Stimulated activated CD8-positive, alpha-beta memory T cell treated with anti-CD3 and anti-CD28 coated beads, Interleukin-2, amount 100 ng/mL, for 1 hour (primary cell): ENCODE measurements around the gene STMN1.
A peak's percentile ranks its signal among the peaks of the same experiment; 100 is the strongest.

ENCODE experiments used
- DNase-seq, 2 donors: peaks; one replicate each; pipeline ENCODE4 v3.0.0-alpha.2; 2020; ENCODE audit warnings: low read depth in 2 of 2

Gene STMN1

GRCh38 chr1:25871086-25871703 lies 35.0 kb downstream of the STMN1 start:
- no peak for DNase-seq

- no peak for DNase-seq
Observed at GRCh38 chr1:25870614-25871013, 35.6 kb downstream of the STMN1 start.

GRCh38 chr1:25869909-25870606 lies 36.2 kb downstream of the STMN1 start:
- DNase-seq: no peak

GRCh38 chr1:25867210-25867991 lies 38.8 kb downstream of the STMN1 start:
- no peak for DNase-seq

- DNase-seq: no peak
Observed at GRCh38 chr1:25866288-25866687, 39.9 kb downstream of the STMN1 start.

GRCh38 chr1:25864434-25864833 lies 41.8 kb downstream of the STMN1 start:
- no peak for DNase-seq

- no peak for DNase-seq
Observed at GRCh38 chr1:25863486-25864262, 42.5 kb downstream of the STMN1 start.

GRCh38 chr1:25862785-25863485 lies 43.3 kb downstream of the STMN1 start:
- DNase-seq: no peak

GRCh38 chr1:25861316-25862286 lies 44.6 kb downstream of the STMN1 start:
- no peak for DNase-seq

GRCh38 chr1:25858906-25859789 lies 47.1 kb downstream of the STMN1 start, which contains the start of gene AUNIP:
TSS of gene AUNIP (minus strand) at chr1:25859457. CDS start at chr1:25859357, 100 bp downstream.
- DNase-seq: peak; percentile 64 to 84

GRCh38 chr1:25858494-25858893 lies 47.7 kb downstream of the STMN1 start:
- no peak for DNase-seq

GRCh38 chr1:25856856-25857255 lies 49.4 kb downstream of the STMN1 start:
- DNase-seq: no peak

GRCh38 chr1:25854554-25854953 lies 51.7 kb downstream of the STMN1 start:
- DNase-seq: no peak
